ENCODE measurements around the gene PTPRU.
"Not testable (repeated sequence)": the region's sequence is repeated elsewhere in the genome, so short reads cannot be mapped to it uniquely, and the experiment has no call there.

The PTPRU gene

DNA sequence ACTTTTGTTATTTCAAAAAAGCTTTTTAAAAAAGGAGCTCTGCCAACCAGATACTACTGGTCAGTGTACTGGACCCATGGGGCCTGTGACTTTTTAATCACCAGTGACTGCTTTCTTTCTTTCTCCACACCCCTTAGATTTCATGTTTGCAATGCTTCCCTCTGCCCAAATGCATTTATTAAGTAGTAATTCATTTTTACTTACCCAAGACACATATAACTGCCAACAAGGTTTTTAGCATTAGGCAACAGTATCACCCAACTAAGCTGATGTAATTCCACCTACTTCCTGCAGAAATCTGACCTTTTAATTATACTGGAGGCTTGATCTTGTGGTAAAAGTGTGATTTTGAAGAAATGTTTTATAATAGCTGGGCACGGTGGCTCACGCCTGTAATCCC is 18.1 kb upstream of the PTPRU start:
- no peaks in the 10 kb centered on the region for H3K4me1 ChIP-seq (ENCODE audit: insufficient read depth, low read length, poor library complexity, severe bottlenecking)
- no peak overlapping the region for H3K4me3 ChIP-seq (ENCODE audit: low read length, poor library complexity, severe bottlenecking)
- no peaks in the 10 kb centered on the region for H3F3A ChIP-seq (ENCODE audit: low read depth)
- no peaks in the 10 kb centered on the region for H3K9me2 ChIP-seq (replicated peaks; ENCODE audit: low read depth, low read length)
- no peaks in the 10 kb centered on the region for H4K20me1 ChIP-seq (ENCODE audit: insufficient read depth, low read length, poor library complexity, severe bottlenecking)
- TF ChIP-seq, protein P1, sequence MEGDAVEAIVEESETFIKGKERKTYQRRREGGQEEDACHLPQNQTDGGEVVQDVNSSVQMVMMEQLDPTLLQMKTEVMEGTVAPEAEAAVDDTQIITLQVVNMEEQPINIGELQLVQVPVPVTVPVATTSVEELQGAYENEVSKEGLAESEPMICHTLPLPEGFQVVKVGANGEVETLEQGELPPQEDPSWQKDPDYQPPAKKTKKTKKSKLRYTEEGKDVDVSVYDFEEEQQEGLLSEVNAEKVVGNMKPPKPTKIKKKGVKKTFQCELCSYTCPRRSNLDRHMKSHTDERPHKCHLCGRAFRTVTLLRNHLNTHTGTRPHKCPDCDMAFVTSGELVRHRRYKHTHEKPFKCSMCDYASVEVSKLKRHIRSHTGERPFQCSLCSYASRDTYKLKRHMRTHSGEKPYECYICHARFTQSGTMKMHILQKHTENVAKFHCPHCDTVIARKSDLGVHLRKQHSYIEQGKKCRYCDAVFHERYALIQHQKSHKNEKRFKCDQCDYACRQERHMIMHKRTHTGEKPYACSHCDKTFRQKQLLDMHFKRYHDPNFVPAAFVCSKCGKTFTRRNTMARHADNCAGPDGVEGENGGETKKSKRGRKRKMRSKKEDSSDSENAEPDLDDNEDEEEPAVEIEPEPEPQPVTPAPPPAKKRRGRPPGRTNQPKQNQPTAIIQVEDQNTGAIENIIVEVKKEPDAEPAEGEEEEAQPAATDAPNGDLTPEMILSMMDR (conservative IDR thresholded peaks at IDR 0.05; ENCODE audit: low read length): no peak
- no peak for TF ChIP-seq EZH2phosphoT487 (IDR thresholded peaks at IDR 0.05; ENCODE audit: borderline replicate concordance)
- no peak overlapping the region for H3K4me2 ChIP-seq (ENCODE audit: low read depth, low read length, poor library complexity, severe bottlenecking)
- H3K9ac ChIP-seq (ENCODE audit: low read depth, low read length, poor library complexity, severe bottlenecking): no peak overlapping the region
- no peaks in the 10 kb centered on the region for H3K27me3 ChIP-seq (ENCODE audit: insufficient read depth, low read length, poor library complexity, severe bottlenecking)
- no peaks in the 10 kb centered on the region for H3K36me3 ChIP-seq (ENCODE audit: insufficient read depth, low read length)
- H2AFZ ChIP-seq (ENCODE audit: low read length): no peak overlapping the region
- H3K79me2 ChIP-seq (ENCODE audit: insufficient read depth, low read length): no peaks in the 10 kb centered on the region
- H3K9me3 ChIP-seq (ENCODE audit: insufficient read depth, low read depth, low read length): no peaks in the 10 kb centered on the region

DNA sequence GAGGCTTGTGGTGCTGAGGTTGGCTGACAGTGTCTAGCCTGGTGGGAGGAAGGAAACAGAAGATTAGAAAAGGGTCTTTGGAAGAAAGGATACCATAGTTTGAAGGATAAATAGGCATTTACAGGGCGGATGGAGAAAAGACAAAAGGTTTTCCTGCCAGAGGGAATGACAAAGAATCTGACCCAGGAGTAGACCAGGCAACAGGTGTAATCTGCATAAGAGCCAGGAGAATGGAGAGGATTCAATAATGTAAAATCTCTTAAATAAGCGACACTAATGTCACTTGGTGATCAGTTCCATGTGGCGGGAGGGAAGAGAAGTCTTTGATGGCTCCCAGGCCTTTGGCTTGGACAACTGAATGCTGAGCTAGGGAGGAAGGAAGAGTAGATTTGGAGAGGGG is 15.0 kb upstream of the PTPRU start:
- Histone ChIP-seq H3K9me3 (ENCODE audit: insufficient read depth, low read depth, low read length) (no peaks in the 10 kb centered on the region), H3K4me2 (ENCODE audit: low read depth, low read length, poor library complexity, severe bottlenecking) (no peak overlapping the region), H3K9me2 (replicated peaks; ENCODE audit: low read depth, low read length) (no peaks in the 10 kb centered on the region), H3K4me1 (ENCODE audit: insufficient read depth, low read length, poor library complexity, severe bottlenecking) (no peaks in the 10 kb centered on the region), H4K20me1 (ENCODE audit: insufficient read depth, low read length, poor library complexity, severe bottlenecking) (no peaks in the 10 kb centered on the region), H3K4me3 (ENCODE audit: low read length, poor library complexity, severe bottlenecking) (no peak overlapping the region), H3K36me3 (ENCODE audit: insufficient read depth, low read length) (no peaks in the 10 kb centered on the region), H3K79me2 (ENCODE audit: insufficient read depth, low read length) (no peaks in the 10 kb centered on the region), H3K27me3 (ENCODE audit: insufficient read depth, low read length, poor library complexity, severe bottlenecking) (no peaks in the 10 kb centered on the region), H2AFZ (ENCODE audit: low read length) (no peak overlapping the region), H3K9ac (ENCODE audit: low read depth, low read length, poor library complexity, severe bottlenecking) (no peak overlapping the region), H3F3A (ENCODE audit: low read depth) (no peaks in the 10 kb centered on the region)
- no peak for TF ChIP-seq EZH2phosphoT487 (IDR thresholded peaks at IDR 0.05; ENCODE audit: borderline replicate concordance)
- TF ChIP-seq, protein P1 (conservative IDR thresholded peaks at IDR 0.05; ENCODE audit: low read length): no peak

DNA sequence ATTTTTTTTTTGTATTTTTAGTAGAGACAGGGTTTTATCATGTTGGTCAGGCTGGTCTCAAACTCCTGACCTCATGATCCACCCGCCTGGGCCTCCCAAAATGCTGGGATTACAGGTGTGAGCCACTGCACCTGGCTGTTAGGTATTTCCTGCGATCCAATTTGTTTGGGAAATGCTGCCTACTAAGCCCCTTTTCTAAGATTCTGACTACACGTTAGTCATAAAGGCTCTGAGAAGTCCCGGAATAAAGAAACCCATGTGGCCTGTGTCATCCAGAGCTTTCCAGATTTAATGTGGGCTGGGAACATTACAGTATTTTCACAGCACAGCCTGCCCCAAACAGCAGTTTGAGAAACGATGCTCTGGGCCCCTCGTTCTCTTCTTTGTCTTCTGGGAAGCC is 14.1 kb upstream of the PTPRU start:
- not testable (repeated sequence) for H3K4me2 ChIP-seq (ENCODE audit: low read depth, low read length, poor library complexity, severe bottlenecking); H3K9me2 ChIP-seq (replicated peaks; ENCODE audit: low read depth, low read length); H3K36me3 ChIP-seq (ENCODE audit: insufficient read depth, low read length); H3K9ac ChIP-seq (ENCODE audit: low read depth, low read length, poor library complexity, severe bottlenecking); H3F3A ChIP-seq (ENCODE audit: low read depth); H3K9me3 ChIP-seq (ENCODE audit: insufficient read depth, low read depth, low read length); H4K20me1 ChIP-seq (ENCODE audit: insufficient read depth, low read length, poor library complexity, severe bottlenecking); H2AFZ ChIP-seq (ENCODE audit: low read length); H3K4me3 ChIP-seq (ENCODE audit: low read length, poor library complexity, severe bottlenecking); H3K79me2 ChIP-seq (ENCODE audit: insufficient read depth, low read length); H3K27me3 ChIP-seq (ENCODE audit: insufficient read depth, low read length, poor library complexity, severe bottlenecking); H3K4me1 ChIP-seq (ENCODE audit: insufficient read depth, low read length, poor library complexity, severe bottlenecking)

DNA sequence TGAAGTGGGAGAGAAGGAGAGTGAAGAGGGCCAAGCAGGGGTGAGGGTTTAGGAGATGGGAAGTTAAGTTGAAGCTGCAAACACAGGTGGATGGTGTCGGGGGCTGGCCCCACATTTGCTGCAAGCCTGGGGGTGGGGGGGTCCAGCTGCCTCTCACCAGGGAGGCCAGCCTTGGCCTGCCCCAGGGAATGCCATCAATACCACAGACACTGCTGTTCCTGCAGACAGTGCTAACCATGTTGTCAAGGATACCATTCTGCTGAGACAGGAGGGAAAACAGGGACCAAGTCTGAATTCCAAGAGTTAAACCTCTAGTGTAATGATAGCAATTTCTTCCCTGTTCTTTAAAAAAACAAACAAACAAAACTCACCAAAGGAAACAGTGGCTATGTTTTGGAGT is 13.6 kb upstream of the PTPRU start:
- TF ChIP-seq EZH2phosphoT487 (IDR thresholded peaks at IDR 0.05; ENCODE audit: borderline replicate concordance): no peak
- TF ChIP-seq, protein P1 (conservative IDR thresholded peaks at IDR 0.05; ENCODE audit: low read length): no peak
- H3K4me2 ChIP-seq (ENCODE audit: low read depth, low read length, poor library complexity, severe bottlenecking): no peak overlapping the region
- no peak overlapping the region for H3K4me3 ChIP-seq (ENCODE audit: low read length, poor library complexity, severe bottlenecking)
- no peaks in the 10 kb centered on the region for H3K9me2 ChIP-seq (replicated peaks; ENCODE audit: low read depth, low read length)
- no peaks in the 10 kb centered on the region for H3K79me2 ChIP-seq (ENCODE audit: insufficient read depth, low read length)
- H4K20me1 ChIP-seq (ENCODE audit: insufficient read depth, low read length, poor library complexity, severe bottlenecking): no peaks in the 10 kb centered on the region
- no peaks in the 10 kb centered on the region for H3F3A ChIP-seq (ENCODE audit: low read depth)
- no peaks in the 10 kb centered on the region for H3K27me3 ChIP-seq (ENCODE audit: insufficient read depth, low read length, poor library complexity, severe bottlenecking)
- H3K36me3 ChIP-seq (ENCODE audit: insufficient read depth, low read length): no peaks in the 10 kb centered on the region
- no peaks in the 10 kb centered on the region for H3K4me1 ChIP-seq (ENCODE audit: insufficient read depth, low read length, poor library complexity, severe bottlenecking)
- H2AFZ ChIP-seq (ENCODE audit: low read length): no peak overlapping the region
- no peak overlapping the region for H3K9ac ChIP-seq (ENCODE audit: low read depth, low read length, poor library complexity, severe bottlenecking)
- no peaks in the 10 kb centered on the region for H3K9me3 ChIP-seq (ENCODE audit: insufficient read depth, low read depth, low read length)

Measured in Loucy (cell line).